Spleen (tissue), 7 donors: ENCODE data around the gene SNX10.

Source experiments
- CTCF ChIP-seq, 11 experiments: fragments of 200-600 bp in 7 of 11; fragments of 450-650 bp in 4 of 11; sonication (generic) in 4 of 11; IDR thresholded peaks in 8 of 11; conservative IDR thresholded peaks in 3 of 11; 1 replicate in 7 of 11; 2 replicates in 4 of 11; pipeline versions ENCODE4 v1.4.0 to v1.8.0; 2016 to 2021; ENCODE audit warnings: antibody characterized with exemption in 11 of 11, inconsistent platforms in 4 of 11, mild to moderate bottlenecking in 1 of 11
- POLR2A ChIP-seq, 3 donors: fragments of 450-650 bp; IDR thresholded peaks; one replicate each; pipeline ENCODE4 v1.5.1; 2017; ENCODE audit warnings: antibody characterized with exemption in 3 of 3, mild to moderate bottlenecking in 1 of 3
- donor health status: DM: no; HTN: no; CAD: no; lungs with moderate emphysema.
- donor health status: DM: no; HTN: no; CAD: no.
- donor health status: DM: no; HTN: no; CAD: no.

DNA sequence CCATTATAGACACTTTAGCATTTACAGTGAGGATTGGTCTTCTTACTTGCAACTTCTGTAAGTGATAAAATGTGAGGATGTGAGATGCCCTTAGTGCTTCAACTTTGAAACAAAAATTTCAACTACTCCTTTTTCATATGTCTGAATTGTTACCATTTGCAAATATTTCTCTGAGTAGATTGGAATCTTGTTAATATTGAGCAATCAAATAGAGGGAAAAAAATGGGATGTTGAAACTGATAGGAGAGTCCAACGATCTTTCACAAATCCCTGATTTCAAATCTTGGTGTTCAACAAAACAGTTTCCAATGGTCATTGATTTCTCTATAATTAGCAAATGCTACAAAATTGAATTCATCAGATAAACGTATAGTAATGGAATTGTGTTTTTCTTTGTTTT lies 5.5 kb upstream of the SNX10 start:
- TF ChIP-seq CTCF (IDR thresholded peaks at IDR 0.05 in 8 of 11, conservative IDR thresholded peaks at IDR 0.05 in 3 of 11) (no peak), POLR2A (IDR thresholded peaks at IDR 0.05) (no peak)
